SU-DHL-6 (cell line): ENCODE results near the gene REC114.

Experiments used
- H2AFZ ChIP-seq: fragments of 200-600 bp; sonication (generic); 2 replicates; pipeline ENCODE4 v1.6.1; 2014; ENCODE audit warnings: low read depth, mild to moderate bottlenecking, moderate library complexity, mixed read lengths, antibody characterized with exemption, low read length; ENCODE audit not compliant: severe bottlenecking
- H3F3A ChIP-seq: fragments of 200-600 bp; shearing (Covaris generic); 2 replicates; pipeline ENCODE4 v1.6.0; 2016; ENCODE audit warnings: antibody characterized with exemption, mild to moderate bottlenecking; ENCODE audit not compliant: insufficient read depth
- H3K27ac ChIP-seq: fragments of 200-600 bp; sonication (generic); 2 replicates; pipeline ENCODE4 v1.5.1; 2016; ENCODE audit warnings: low read depth, mild to moderate bottlenecking, low read length, moderate library complexity, mixed read lengths
- H3K27me3 ChIP-seq: fragments of 200-600 bp; sonication (generic), shearing (Covaris generic); 2 replicates; pipeline ENCODE4 v1.6.0; 2014; ENCODE audit warnings: mild to moderate bottlenecking, low read length
- H3K36me3 ChIP-seq: fragments of 200-600 bp; sonication (generic); 2 replicates; pipeline ENCODE4 v1.6.1; 2014; ENCODE audit warnings: mild to moderate bottlenecking, low read length, mixed read lengths
- H3K4me2 ChIP-seq: fragments of 300-600, 200-600 bp; shearing (Covaris generic), sonication (generic); 2 replicates; pipeline ENCODE4 v1.6.0; 2014; ENCODE audit warnings: low read length, low read depth, mild to moderate bottlenecking; ENCODE audit not compliant: poor library complexity, severe bottlenecking
- H3K4me3 ChIP-seq: fragments of 200-600 bp; sonication (generic); 2 replicates; pipeline ENCODE4 v1.5.1; 2014; ENCODE audit warnings: antibody characterized with exemption, low read length, mild to moderate bottlenecking, mixed read lengths; ENCODE audit not compliant: insufficient read depth, poor library complexity, severe bottlenecking
- H3K79me2 ChIP-seq: fragments of 200-600 bp; sonication (generic); 2 replicates; pipeline ENCODE4 v1.6.1; 2014; ENCODE audit warnings: mild to moderate bottlenecking, low read length, moderate library complexity; ENCODE audit not compliant: insufficient read depth
- H3K9ac ChIP-seq: fragments of 200-600 bp; sonication (generic); 2 replicates; pipeline ENCODE4 v1.7.0; 2014; ENCODE audit warnings: mild to moderate bottlenecking, low read length
- H3K9me2 ChIP-seq: fragments of 200-600 bp; sonication (generic); replicated peaks from 2 replicates; pipeline ENCODE4 v1.6.1; 2014; ENCODE audit warnings: low read length; ENCODE audit not compliant: insufficient read depth
- H3K9me3 ChIP-seq: fragments of 200-600 bp; sonication (generic); 2 replicates; pipeline ENCODE4 v1.6.1; 2014; ENCODE audit warnings: low read length, mixed read lengths; ENCODE audit not compliant: insufficient read depth
- H4K20me1 ChIP-seq: fragments of 200-600 bp; sonication (generic); 2 replicates; pipeline ENCODE4 v1.6.1; 2014; ENCODE audit warnings: low read depth, mild to moderate bottlenecking, antibody characterized with exemption, low read length, moderate library complexity, mixed read lengths
- CTCF ChIP-seq: fragments of 200-600 bp; sonication (generic); IDR thresholded peaks from one replicate; pipeline ENCODE4 v1.5.1; 2017; ENCODE audit warnings: antibody characterized with exemption, mild to moderate bottlenecking, low read length, moderate library complexity; ENCODE audit not compliant: insufficient read depth, poor library complexity, severe bottlenecking
- EZH2phosphoT487 ChIP-seq: fragments of 200-600 bp; sonication (generic), shearing (Covaris generic); conservative IDR thresholded peaks from 2 replicates; pipeline ENCODE4 v1.6.1; 2018; ENCODE audit warnings: mild to moderate bottlenecking, antibody characterized with exemption, low read length, moderate library complexity, mixed read lengths

The REC114 gene

DNA sequence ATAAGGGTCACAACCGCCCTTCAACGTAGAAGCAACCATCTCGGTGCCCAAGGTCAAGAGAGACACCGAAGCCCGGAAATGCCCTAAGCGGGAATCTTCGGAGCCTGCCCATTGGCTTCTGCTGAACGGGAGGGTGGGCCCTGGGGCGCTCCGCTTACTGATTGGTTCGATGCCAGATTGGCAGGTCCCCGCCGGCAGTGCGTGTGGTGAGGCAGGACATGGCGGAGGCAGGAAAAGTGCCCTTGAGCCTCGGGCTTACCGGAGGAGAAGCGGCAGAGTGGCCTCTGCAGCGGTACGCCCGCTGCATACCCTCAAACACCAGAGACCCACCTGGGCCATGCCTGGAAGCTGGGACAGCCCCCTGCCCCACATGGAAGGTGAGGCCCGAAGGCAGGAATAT is at the start of gene REC114:
TSS of gene REC114 (plus strand) at position 197 of the 400 bp plus-strand sequence. CDS start at position 219, 22 bp downstream.
- no peaks in the 10 kb centered on the region for H3K36me3 ChIP-seq
- no peaks in the 10 kb centered on the region for H4K20me1 ChIP-seq
- no peak within 1 kb of the TSS for H3K9ac ChIP-seq
- TF ChIP-seq CTCF = no peak
- TF ChIP-seq EZH2phosphoT487 = no peak
- H2AFZ ChIP-seq = no peak within 1 kb of the TSS
- no peak within 1 kb of the TSS for H3K4me3 ChIP-seq
- no peaks in the 10 kb centered on the region for H3F3A ChIP-seq
- no peak within 1 kb of the TSS for H3K4me2 ChIP-seq
- no peaks in the 10 kb centered on the region for H3K27me3 ChIP-seq
- H3K9me3 ChIP-seq = no peaks in the 10 kb centered on the region
- H3K9me2 ChIP-seq = no peaks in the 10 kb centered on the region
- no peaks in the 10 kb centered on the region for H3K79me2 ChIP-seq
- H3K27ac ChIP-seq = no peak within 1 kb of the TSS

DNA sequence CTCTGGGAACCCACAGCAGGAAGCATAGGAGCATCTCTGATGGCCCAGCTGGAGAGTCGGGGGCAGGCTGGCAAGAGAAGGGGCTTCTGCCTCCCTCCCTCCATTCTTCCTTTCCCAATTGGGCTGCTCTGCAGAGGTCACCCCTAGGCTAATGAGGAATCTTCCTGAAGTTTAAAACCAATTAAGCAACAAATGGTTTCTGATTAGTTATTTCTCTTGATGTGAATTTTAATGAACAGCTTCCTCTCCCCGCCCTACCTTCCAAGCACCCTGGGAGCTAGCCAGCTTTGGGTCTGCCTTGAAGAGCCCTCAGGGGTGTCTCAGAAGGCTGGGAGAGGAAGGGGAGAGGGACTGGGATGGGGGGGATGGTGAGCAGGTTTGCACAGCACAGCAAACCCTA is 49.6 kb upstream of the REC114 start:
- Histone ChIP-seq H3F3A (no peaks in the 10 kb centered on the region), H3K4me2 (no peak overlapping the region), H2AFZ (no peak overlapping the region), H3K9me2 (no peaks in the 10 kb centered on the region), H4K20me1 (no peaks in the 10 kb centered on the region), H3K4me3 (no peak overlapping the region), H3K27me3 (no peaks in the 10 kb centered on the region), H3K79me2 (no peaks in the 10 kb centered on the region), H3K36me3 (no peaks in the 10 kb centered on the region), H3K9me3 (no peaks in the 10 kb centered on the region), H3K27ac (no peak overlapping the region), H3K9ac (no peak overlapping the region)
- TF ChIP-seq CTCF = no peak
- TF ChIP-seq EZH2phosphoT487 = no peak

DNA sequence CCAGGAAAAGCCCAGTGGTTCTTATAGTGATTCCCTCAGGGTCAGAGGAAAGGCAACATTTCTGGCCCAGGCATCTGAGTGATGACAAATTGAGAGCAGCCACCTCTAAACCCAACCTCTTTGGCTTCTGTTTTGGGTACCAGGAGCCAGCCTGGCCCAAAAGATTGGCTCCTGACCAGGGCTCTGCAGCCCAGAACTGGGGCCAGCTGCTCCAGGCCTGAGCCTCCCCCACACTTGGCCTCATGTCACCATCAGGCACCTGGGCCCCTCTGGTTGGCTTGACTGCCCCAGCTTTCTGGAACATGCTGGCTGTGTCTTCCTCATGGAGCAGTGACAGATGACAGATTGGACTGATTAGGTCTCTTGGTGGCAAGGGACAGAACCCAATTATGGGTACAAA is 48.2 kb upstream of the REC114 start:
- Histone ChIP-seq H3F3A (no peaks in the 10 kb centered on the region), H4K20me1 (no peaks in the 10 kb centered on the region), H3K27ac (no peak overlapping the region), H3K27me3 (no peaks in the 10 kb centered on the region), H3K79me2 (no peaks in the 10 kb centered on the region), H3K9me2 (no peaks in the 10 kb centered on the region), H3K9ac (no peak overlapping the region), H3K9me3 (no peaks in the 10 kb centered on the region), H3K4me3 (no peak overlapping the region), H3K36me3 (no peaks in the 10 kb centered on the region), H3K4me2 (no peak overlapping the region), H2AFZ (no peak overlapping the region)
- no peak for TF ChIP-seq EZH2phosphoT487
- TF ChIP-seq CTCF = no peak
